CD8-positive, alpha-beta memory T cell (primary cell): Measurements from ENCODE around the gene CLTCL1. TPM values are rescaled to one million over a fixed set of nuclear protein-coding genes. Genes with fewer than 3 reads are reported as not detected.
"Not testable (repeated sequence)": the region's sequence is repeated elsewhere in the genome, so short reads cannot be mapped to it uniquely, and the experiment has no call there.

Experiments
- CTCF ChIA-PET: fragments of 350-600 bp; sonication (Branson Sonifier 250); formaldehyde crosslinking; loops from one replicate; lab custom pipeline; 2021; ENCODE audit warnings: antibody characterized with exemption; lab: Charles Lee
- POLR2A ChIA-PET: fragments of 350-600 bp; sonication (Branson Sonifier 250); formaldehyde crosslinking; loops from one replicate; lab custom pipeline; 2021; ENCODE audit warnings: antibody characterized with exemption; lab: Charles Lee
- DNase-seq, 5 donors: peaks; one replicate each; pipeline versions ENCODE4 v3.0.0 to v3.0.0-alpha.2; 2020 to 2022; ENCODE audit warnings: mixed read lengths in 1 of 5
- H3K27ac ChIP-seq: one replicate; pipeline ENCODE4 v1.7.0; 2013; ENCODE audit warnings: low read depth, mild to moderate bottlenecking, low read length, moderate library complexity
- H3K27me3 ChIP-seq: 2 replicates; pipeline ENCODE4 v1.7.0; 2013; ENCODE audit warnings: low read length, mild to moderate bottlenecking; ENCODE audit not compliant: insufficient read depth, poor library complexity, severe bottlenecking
- H3K36me3 ChIP-seq: 2 replicates; pipeline ENCODE4 v1.7.0; 2013; ENCODE audit warnings: mild to moderate bottlenecking, low read length, moderate library complexity; ENCODE audit not compliant: insufficient read depth
- H3K4me1 ChIP-seq: 2 replicates; pipeline ENCODE4 v1.7.0; 2013; ENCODE audit warnings: mild to moderate bottlenecking, low read length, moderate library complexity; ENCODE audit not compliant: insufficient read depth
- H3K4me3 ChIP-seq: 2 replicates; pipeline ENCODE4 v1.7.0; 2013; ENCODE audit warnings: mild to moderate bottlenecking, low read length
- H3K9me3 ChIP-seq: 2 replicates; pipeline ENCODE4 v1.7.0; 2013; ENCODE audit warnings: mild to moderate bottlenecking, low read length
- H3K27ac Mint-ChIP-seq, 8 donors: one replicate each; pipeline ENCODE4 v1.8.0; 2020 to 2021; ENCODE audit warnings: mixed read lengths in 8 of 8, mild to moderate bottlenecking in 6 of 8, inconsistent platforms in 3 of 8, moderate library complexity in 3 of 8
- H3K27me3 Mint-ChIP-seq, 2 donors: one replicate each; pipeline ENCODE4 v1.8.0; 2020 to 2021; ENCODE audit warnings: mixed read lengths in 2 of 2, mild to moderate bottlenecking in 1 of 2, moderate library complexity in 1 of 2
- H3K36me3 Mint-ChIP-seq, 3 donors: one replicate each; pipeline ENCODE4 v1.8.0; 2020 to 2021; ENCODE audit warnings: mixed read lengths in 3 of 3, inconsistent platforms in 1 of 3, mild to moderate bottlenecking in 1 of 3
- H3K4me1 Mint-ChIP-seq, 3 donors: one replicate each; pipeline ENCODE4 v1.8.0; 2020 to 2021; ENCODE audit warnings: mixed read lengths in 3 of 3, inconsistent platforms in 1 of 3, mild to moderate bottlenecking in 1 of 3
- H3K4me3 Mint-ChIP-seq, 7 donors: one replicate each; pipeline ENCODE4 v1.8.0; 2020 to 2021; ENCODE audit warnings: mixed read lengths in 7 of 7, mild to moderate bottlenecking in 6 of 7, moderate library complexity in 4 of 7, inconsistent platforms in 2 of 7
- H3K9me3 Mint-ChIP-seq, 5 donors: one replicate each; pipeline ENCODE4 v1.8.0; 2020 to 2022; ENCODE audit warnings: mixed read lengths in 5 of 5, mild to moderate bottlenecking in 3 of 5, moderate library complexity in 2 of 5, inconsistent platforms in 1 of 5
- polyA plus RNA-seq: library from polyadenylated mRNA; unstranded; fragments of 300-500 nt; fragmentation: Illumina TruSeq; gene quantifications from one replicate; pipeline ENCODE4 v1.2.3, GENCODE V29; 2021
- total RNA-seq, 2 experiments: library from RNA; stranded (reverse); gene quantifications; one replicate each; pipeline ENCODE4 v1.2.3, GENCODE V29; 2021

The CLTCL1 gene
- total and polyA plus RNA-seq, 3 experiments from 2014 or later, result 0.51 to 0.88 (median 0.58) TPM

DNA sequence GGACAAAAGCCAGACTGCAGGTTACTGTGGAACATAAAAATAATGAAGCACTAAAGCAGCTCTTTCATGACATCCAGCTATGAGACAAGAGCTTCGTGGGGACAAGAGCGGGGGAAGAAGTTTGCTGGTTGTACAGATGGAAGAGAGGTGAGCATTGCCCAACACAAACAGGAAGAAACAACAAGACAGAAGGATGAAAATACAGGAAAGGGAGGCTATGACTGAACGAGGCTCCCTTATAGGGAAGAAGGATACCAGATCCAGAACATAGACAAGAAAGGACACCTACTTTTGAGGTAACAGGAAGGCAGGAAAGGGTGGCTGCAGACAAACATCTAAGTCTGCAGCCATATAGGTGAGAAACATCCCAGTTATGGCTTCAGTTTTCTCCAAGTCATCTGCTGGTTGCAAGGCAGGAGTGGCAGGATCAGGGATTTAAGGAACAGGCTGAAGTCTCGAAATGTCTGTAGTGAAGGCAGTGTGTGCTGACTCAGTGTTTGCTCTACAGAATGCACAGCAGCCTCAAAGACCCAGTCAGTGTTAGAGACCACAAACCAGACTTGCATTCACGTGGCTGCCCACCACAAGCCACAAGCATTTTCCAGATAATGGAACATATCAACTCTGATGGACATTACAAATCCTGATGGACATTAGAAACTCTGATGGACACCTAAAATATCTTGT lies 1.9 kb downstream of the CLTCL1 start:
- Histone ChIP-seq H3K36me3 (no peaks in the 10 kb centered on the region), H3K27me3 (no peaks in the 10 kb centered on the region), H3K4me3 (no peak overlapping the region), H3K27ac (no peak overlapping the region), H3K4me1 (peaks cover 17% of the 10 kb centered on the region), H3K9me3 (no peaks in the 10 kb centered on the region)
- Mint-ChIP-seq H3K4me3 (peak overlapping the region in 4 of 7 donors; percentile 85 to 89 (median 88)), H3K27ac (peak overlapping the region in 2 of 8 donors; percentile 1 to 85), H3K4me1 (peaks cover 23 to 30% (median 28%) of the 10 kb centered on the region in 3 donors), H3K36me3 (peaks cover 0 to 3% (median 0%) of the 10 kb centered on the region in 3 donors), H3K27me3 (peaks cover 11 to 28% of the 10 kb centered on the region in 2 donors), H3K9me3 (no peaks in the 10 kb centered on the region)
- ChIA-PET POLR2A (no interaction called here), CTCF (no interaction called here)
- DNase-seq, result peak in 2 of 5 donors; percentile 2 to 50

GRCh38 chr22:19287889-19288288 lies 3.6 kb downstream of the CLTCL1 start:
- peak overlapping the region in 1 of 7 donors; percentile 36 for H3K4me3 Mint-ChIP-seq
- peaks cover 0 to 3% (median 0%) of the 10 kb centered on the region in 3 donors for H3K36me3 Mint-ChIP-seq
- Histone ChIP-seq H3K36me3 (no peaks in the 10 kb centered on the region), H3K9me3 (no peaks in the 10 kb centered on the region), H3K4me1 (peaks cover 17% of the 10 kb centered on the region), H3K27ac (no peak overlapping the region), H3K27me3 (no peaks in the 10 kb centered on the region), H3K4me3 (no peak overlapping the region)
- CTCF ChIA-PET, result no interaction called here
- H3K27ac Mint-ChIP-seq, result no peak overlapping the region
- DNase-seq, result no peak
- POLR2A ChIA-PET, result no interaction called here
- no peaks in the 10 kb centered on the region for H3K9me3 Mint-ChIP-seq
- peaks cover 23 to 29% (median 28%) of the 10 kb centered on the region in 3 donors for H3K4me1 Mint-ChIP-seq
- H3K27me3 Mint-ChIP-seq, result peaks cover 9 to 25% of the 10 kb centered on the region in 2 donors

- Mint-ChIP-seq H3K27ac (no peak overlapping the region), H3K9me3 (no peaks in the 10 kb centered on the region), H3K4me3 (peak overlapping the region in 1 of 7 donors; percentile 36), H3K4me1 (peaks cover 21 to 24% (median 22%) of the 10 kb centered on the region in 3 donors), H3K27me3 (peaks cover 9 to 25% of the 10 kb centered on the region in 2 donors), H3K36me3 (peaks cover 0 to 3% (median 0%) of the 10 kb centered on the region in 3 donors)
- CTCF ChIA-PET, result no interaction called here
- Histone ChIP-seq H3K9me3 (no peaks in the 10 kb centered on the region), H3K36me3 (no peaks in the 10 kb centered on the region), H3K27ac (no peak overlapping the region), H3K27me3 (no peaks in the 10 kb centered on the region), H3K4me1 (peaks cover 10% of the 10 kb centered on the region), H3K4me3 (no peak overlapping the region)
- POLR2A ChIA-PET, result no interaction called here
- no peak for DNase-seq
These were observed 4.3 kb downstream of the CLTCL1 start for GRCh38 chr22:19287076-19287707.

GRCh38 chr22:19285831-19286230 lies 5.7 kb downstream of the CLTCL1 start:
- no peaks in the 10 kb centered on the region for H3K36me3 ChIP-seq
- POLR2A ChIA-PET, result no interaction called here
- H3K27me3 ChIP-seq, result no peaks in the 10 kb centered on the region
- no peak overlapping the region for H3K27ac ChIP-seq
- Mint-ChIP-seq H3K36me3 (no peaks in the 10 kb centered on the region), H3K27ac (no peak overlapping the region), H3K9me3 (no peaks in the 10 kb centered on the region), H3K4me1 (peaks cover 15 to 18% (median 16%) of the 10 kb centered on the region in 3 donors), H3K27me3 (peaks cover 8 to 25% of the 10 kb centered on the region in 2 donors), H3K4me3 (no peak overlapping the region)
- H3K4me1 ChIP-seq, result peaks cover 5% of the 10 kb centered on the region
- DNase-seq, result no peak
- H3K9me3 ChIP-seq, result no peaks in the 10 kb centered on the region
- H3K4me3 ChIP-seq, result no peak overlapping the region
- CTCF ChIA-PET, result no interaction called here

GRCh38 chr22:19279143-19279542 lies 12.4 kb downstream of the CLTCL1 start:
- H3K36me3 ChIP-seq, H3K4me3 Mint-ChIP-seq, POLR2A ChIA-PET, H3K4me3 ChIP-seq, H3K4me1 ChIP-seq, H3K27me3 ChIP-seq, H3K9me3 ChIP-seq, H3K36me3 Mint-ChIP-seq, DNase-seq, H3K4me1 Mint-ChIP-seq, H3K27ac ChIP-seq, H3K27me3 Mint-ChIP-seq, CTCF ChIA-PET, H3K9me3 Mint-ChIP-seq, H3K27ac Mint-ChIP-seq: not testable (repeated sequence)

DNA sequence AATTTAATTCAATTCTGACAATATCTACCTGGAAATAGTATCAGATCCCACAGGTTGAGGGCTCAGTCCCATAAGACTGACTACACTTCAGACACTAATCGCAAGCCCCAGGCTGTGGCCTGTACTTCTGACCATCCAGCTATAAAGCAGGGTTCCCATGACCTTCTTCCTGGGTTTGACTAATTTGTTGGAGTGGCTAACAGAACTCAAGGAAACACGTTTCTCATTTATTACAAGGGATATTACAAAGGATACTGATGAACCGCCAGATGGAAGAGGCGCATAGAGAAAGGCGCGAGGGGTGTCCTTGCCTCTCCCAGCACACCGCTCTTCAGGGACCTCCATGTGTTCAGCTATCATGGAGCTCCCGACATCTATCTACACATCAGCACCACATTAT lies 13.7 kb downstream of the CLTCL1 start:
- ChIA-PET POLR2A (no interaction called here), CTCF (no interaction called here)

DNA sequence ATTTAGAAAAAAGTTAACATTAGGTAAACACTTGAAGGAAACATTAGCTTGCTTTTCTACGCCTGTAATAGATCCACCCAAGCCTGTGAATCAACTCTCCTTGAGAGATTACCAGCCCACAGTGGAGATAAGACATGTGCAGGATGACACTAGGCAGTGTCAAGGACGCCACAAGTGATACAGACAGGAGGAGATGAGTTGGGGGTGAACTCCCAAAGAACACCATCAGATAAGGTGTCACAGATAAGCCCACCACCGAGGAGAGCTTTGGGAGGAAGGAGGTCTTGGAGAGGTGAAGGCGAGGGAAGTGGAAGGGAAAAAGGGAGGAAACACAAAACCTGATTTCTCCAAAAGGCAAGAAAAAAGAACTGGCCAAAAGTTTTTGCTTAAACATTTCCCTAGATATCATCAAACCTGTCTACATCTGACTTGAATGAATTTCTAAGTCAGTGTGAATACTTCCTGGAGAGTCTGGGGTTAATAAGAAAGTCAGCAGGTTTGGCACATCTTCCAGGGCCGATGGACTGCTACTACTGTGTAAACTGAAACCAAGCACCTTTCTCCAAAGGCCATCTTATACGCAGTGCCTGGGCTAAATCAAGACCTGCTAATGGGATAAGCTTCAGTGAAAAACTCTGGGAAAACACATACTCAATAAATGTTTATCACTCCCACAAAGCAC lies 15.5 kb downstream of the CLTCL1 start:
- Histone ChIP-seq H3K4me3 (no peak overlapping the region), H3K9me3 (no peaks in the 10 kb centered on the region), H3K27me3 (no peaks in the 10 kb centered on the region), H3K4me1 (no peaks in the 10 kb centered on the region), H3K27ac (no peak overlapping the region), H3K36me3 (no peaks in the 10 kb centered on the region)
- Mint-ChIP-seq H3K27me3 (peaks cover 0 to 10% of the 10 kb centered on the region in 2 donors), H3K4me3 (no peak overlapping the region), H3K36me3 (peaks cover 0 to 2% (median 0%) of the 10 kb centered on the region in 3 donors), H3K9me3 (no peaks in the 10 kb centered on the region), H3K4me1 (no peaks in the 10 kb centered on the region), H3K27ac (peak overlapping the region in 1 of 8 donors; percentile 43)
- no peak for DNase-seq
- ChIA-PET CTCF (no interaction called here), POLR2A (no interaction called here)

More for the DNA sequence above, 13.7 kb downstream of the CLTCL1 start:
- Mint-ChIP-seq H3K36me3 (no peaks in the 10 kb centered on the region), H3K4me1 (no peaks in the 10 kb centered on the region), H3K4me3 (no peak overlapping the region), H3K27me3 (peaks cover 0 to 10% of the 10 kb centered on the region in 2 donors), H3K9me3 (no peaks in the 10 kb centered on the region), H3K27ac (no peak overlapping the region)
- no peak for DNase-seq
- H3K36me3 ChIP-seq, result no peaks in the 10 kb centered on the region
- H3K4me3 ChIP-seq, result no peak overlapping the region
- no peaks in the 10 kb centered on the region for H3K4me1 ChIP-seq
- H3K27ac ChIP-seq, result no peak overlapping the region
- no peaks in the 10 kb centered on the region for H3K9me3 ChIP-seq
- no peaks in the 10 kb centered on the region for H3K27me3 ChIP-seq

GRCh38 chr22:19275513-19275912 lies 16.0 kb downstream of the CLTCL1 start:
- peaks cover 0 to 2% (median 0%) of the 10 kb centered on the region in 3 donors for H3K36me3 Mint-ChIP-seq
- Histone ChIP-seq H3K4me3 (no peak overlapping the region), H3K27ac (no peak overlapping the region), H3K36me3 (no peaks in the 10 kb centered on the region), H3K4me1 (no peaks in the 10 kb centered on the region), H3K9me3 (no peaks in the 10 kb centered on the region), H3K27me3 (no peaks in the 10 kb centered on the region)
- peaks cover 0 to 10% of the 10 kb centered on the region in 2 donors for H3K27me3 Mint-ChIP-seq
- H3K4me3 Mint-ChIP-seq, result no peak overlapping the region
- DNase-seq, result no peak
- no peak overlapping the region for H3K27ac Mint-ChIP-seq
- CTCF ChIA-PET, result no interaction called here
- no peaks in the 10 kb centered on the region for H3K9me3 Mint-ChIP-seq
- H3K4me1 Mint-ChIP-seq, result no peaks in the 10 kb centered on the region
- POLR2A ChIA-PET, result no interaction called here
